IMR-90 (cell line): ENCODE measurements around the gene ZNF691. TPM values are rescaled to one million over a fixed set of nuclear protein-coding genes. Genes with fewer than 3 reads are reported as not detected.

Experiments
- ATAC-seq: fragments of 200-7000 bp; cut with Tn5 transposase; 2 replicates; pipeline ENCODE4 v1.9.1; 2020; ENCODE audit warnings: low read depth, mild to moderate bottlenecking, moderate library complexity
- BruUV-seq: library from RNA; stranded (reverse); fragments of 400-500 nt; replicated peaks from 2 replicates; lab custom pipeline; 2021; lab: Mats Ljungman, UMichigan
- CTCF ChIA-PET: fragments of 300-600 bp; formaldehyde crosslinking; extraction: SDS; loops from one replicate; lab custom pipeline; 2021; ENCODE audit warnings: antibody characterized with exemption; lab: Yijun Ruan, JAX
- POLR2A ChIA-PET: fragments of 300-600 bp; sonication (Branson Sonifier 250); formaldehyde crosslinking; loops from one replicate; lab custom pipeline; 2022; ENCODE audit warnings: antibody characterized with exemption; ENCODE audit not compliant: unreplicated experiment; lab: Charles Lee
- DNase-seq: peaks from one replicate; pipeline ENCODE4 v3.0.0; 2013
- H2AFZ ChIP-seq: replicated peaks from 2 replicates; pipeline ENCODE3; 2013; ENCODE audit warnings: low read length, mild to moderate bottlenecking; ENCODE audit not compliant: poor library complexity
- H2AK5ac ChIP-seq: 2 replicates; pipeline ENCODE4 v1.6.1; 2013; ENCODE audit warnings: low read depth, low read length, inconsistent platforms
- H2AK9ac ChIP-seq: replicated peaks from 2 replicates; pipeline ENCODE3; 2013; ENCODE audit warnings: mild to moderate bottlenecking, low read depth, low read length, moderate library complexity; ENCODE audit not compliant: poor library complexity
- H2BK120ac ChIP-seq: 2 replicates; pipeline ENCODE4 v1.6.1; 2013; ENCODE audit warnings: low read depth, low read length, inconsistent platforms
- H2BK15ac ChIP-seq: 3 replicates; pipeline ENCODE4 v1.6.1; 2013; ENCODE audit warnings: low read depth, low read length, inconsistent platforms
- H2BK20ac ChIP-seq: 2 replicates; pipeline ENCODE4 v1.6.1; 2013; ENCODE audit warnings: low read depth, mild to moderate bottlenecking, inconsistent platforms, low read length, moderate library complexity
- H2BK5ac ChIP-seq: 2 replicates; pipeline ENCODE4 v1.6.1; 2013; ENCODE audit warnings: mild to moderate bottlenecking, low read depth, low read length, inconsistent platforms; ENCODE audit not compliant: poor library complexity, severe bottlenecking
- H3K14ac ChIP-seq: replicated peaks from 2 replicates; pipeline ENCODE4 v1.6.1; 2013; ENCODE audit warnings: low read depth, low read length, inconsistent platforms
- H3K18ac ChIP-seq: 2 replicates; pipeline ENCODE4 v1.6.1; 2013; ENCODE audit warnings: low read depth, low read length, control low read depth
- H3K23ac ChIP-seq: 2 replicates; pipeline ENCODE4 v1.6.1; 2013; ENCODE audit warnings: low read depth, low read length, inconsistent platforms
- H3K27ac ChIP-seq: 2 replicates; pipeline ENCODE4 v1.5.1; 2013; ENCODE audit warnings: mild to moderate bottlenecking, control low read depth, low read length; ENCODE audit not compliant: insufficient read depth
- H3K27me3 ChIP-seq: 2 replicates; pipeline ENCODE4 v1.6.1; 2013; ENCODE audit warnings: low read length; ENCODE audit not compliant: control insufficient read depth, insufficient read depth
- H3K36me3 ChIP-seq: 2 replicates; pipeline ENCODE4 v1.6.1; 2013; ENCODE audit warnings: low read length, mixed read lengths; ENCODE audit not compliant: control insufficient read depth, insufficient read depth
- H3K4ac ChIP-seq: 2 replicates; pipeline ENCODE4 v1.6.1; 2013; ENCODE audit warnings: low read depth, low read length, inconsistent platforms
- H3K4me1 ChIP-seq: 2 replicates; pipeline ENCODE4 v1.6.1; 2013; ENCODE audit warnings: low read length, mixed read lengths; ENCODE audit not compliant: control insufficient read depth, insufficient read depth
- H3K4me2 ChIP-seq: 2 replicates; pipeline ENCODE4 v1.6.1; 2013; ENCODE audit warnings: low read depth, mild to moderate bottlenecking, control low read depth, low read length, moderate library complexity
- H3K4me3 ChIP-seq: 2 replicates; pipeline ENCODE4 v1.5.1; 2013; ENCODE audit warnings: low read depth, mild to moderate bottlenecking, control low read depth, low read length, moderate library complexity; ENCODE audit not compliant: insufficient read depth
- H3K56ac ChIP-seq: 2 replicates; pipeline ENCODE4 v1.6.1; 2013; ENCODE audit warnings: low read length, inconsistent platforms; ENCODE audit not compliant: insufficient read depth; ENCODE audit errors: extremely low read depth
- H3K79me1 ChIP-seq, 2 experiments: 2 replicates each; pipeline ENCODE4 v1.6.1; 2013; ENCODE audit warnings: low read length in 2 of 2, inconsistent platforms in 1 of 2, low read depth in 1 of 2
- H3K9ac ChIP-seq: 2 replicates; pipeline ENCODE4 v1.6.1; 2013; ENCODE audit warnings: low read depth, low read length, control low read depth
- H3K9me1 ChIP-seq: 2 replicates; pipeline ENCODE4 v1.6.1; 2013; ENCODE audit warnings: low read length, inconsistent platforms; ENCODE audit not compliant: insufficient read depth
- H3K9me3 ChIP-seq: 2 replicates; pipeline ENCODE4 v1.6.1; 2013; ENCODE audit warnings: low read length; ENCODE audit not compliant: control insufficient read depth, insufficient read depth
- H4K20me1 ChIP-seq: 2 replicates; pipeline ENCODE4 v1.6.1; 2013; ENCODE audit warnings: low read length, inconsistent platforms; ENCODE audit not compliant: insufficient read depth
- H4K5ac ChIP-seq: 2 replicates; pipeline ENCODE4 v1.6.1; 2013; ENCODE audit warnings: mild to moderate bottlenecking, low read depth, low read length, control low read depth
- H4K8ac ChIP-seq, 2 experiments: 2 replicates each; pipeline ENCODE4 v1.6.1; 2013; ENCODE audit warnings: low read depth in 2 of 2, low read length in 2 of 2, control low read depth in 1 of 2, inconsistent platforms in 1 of 2
- H4K91ac ChIP-seq: 2 replicates; pipeline ENCODE4 v1.6.1; 2013; ENCODE audit warnings: low read depth, low read length, inconsistent platforms; ENCODE audit not compliant: insufficient read depth
- BHLHE40 ChIP-seq: fragments of 150-350 bp; IDR thresholded peaks from 2 replicates; pipeline ENCODE4 v1.6.1; 2016; ENCODE audit warnings: mild to moderate bottlenecking, low read depth, low read length
- CEBPB ChIP-seq: IDR thresholded peaks from 2 replicates; pipeline ENCODE4 v1.6.1; 2012; ENCODE audit warnings: low read depth, low read length, improper control_type of control experiment
- CHD1 ChIP-seq: IDR thresholded peaks from 2 replicates; pipeline ENCODE4 v1.6.1; 2012; ENCODE audit warnings: low read depth, low read length, improper control_type of control experiment
- ELK1 ChIP-seq: fragments of 150-350 bp; IDR thresholded peaks from 2 replicates; pipeline ENCODE4 v1.6.1; 2016; ENCODE audit warnings: low read depth, mild to moderate bottlenecking, low read length, moderate library complexity, borderline replicate concordance
- FOS ChIP-seq: fragments of 150-350 bp; IDR thresholded peaks from 2 replicates; pipeline ENCODE4 v1.6.1; 2016; ENCODE audit warnings: low read depth, low read length
- MAFK ChIP-seq: IDR thresholded peaks from 2 replicates; pipeline ENCODE4 v1.6.1; 2012; ENCODE audit warnings: low read depth, low read length, improper control_type of control experiment
- MAZ ChIP-seq: IDR thresholded peaks from 2 replicates; pipeline ENCODE4 v1.6.1; 2012; ENCODE audit warnings: low read depth, mild to moderate bottlenecking, low read length, improper control_type of control experiment, moderate library complexity, borderline replicate concordance
- MXI1 ChIP-seq: IDR thresholded peaks from 2 replicates; pipeline ENCODE4 v1.6.1; 2012; ENCODE audit warnings: low read depth, mild to moderate bottlenecking, low read length, moderate library complexity, borderline replicate concordance
- NFE2L2 ChIP-seq: fragments of 150-350 bp; IDR thresholded peaks from 2 replicates; pipeline ENCODE4 v1.6.1; 2016; ENCODE audit warnings: low read depth, mild to moderate bottlenecking, low read length
- POLR2A ChIP-seq: IDR thresholded peaks from 2 replicates; pipeline ENCODE4 v1.6.1; 2012; ENCODE audit warnings: mild to moderate bottlenecking, low read depth, low read length
- RAD21 ChIP-seq: IDR thresholded peaks from 2 replicates; pipeline ENCODE4 v1.6.1; 2012; ENCODE audit warnings: low read length, improper control_type of control experiment
- RCOR1 ChIP-seq: IDR thresholded peaks from 2 replicates; pipeline ENCODE4 v1.6.1; 2012; ENCODE audit warnings: mild to moderate bottlenecking, low read length, improper control_type of control experiment; ENCODE audit not compliant: insufficient replicate concordance
- RFX5 ChIP-seq: IDR thresholded peaks from 2 replicates; pipeline ENCODE4 v1.8.0; 2012; ENCODE audit warnings: low read depth, mild to moderate bottlenecking, low read length, moderate library complexity
- SMC3 ChIP-seq: fragments of 150-350 bp; IDR thresholded peaks from 2 replicates; pipeline ENCODE4 v1.6.1; 2016; ENCODE audit warnings: low read depth, mild to moderate bottlenecking, antibody characterized with exemption, low read length, moderate library complexity
- WGBS, 2 experiments: methylation state at CpG; one replicate each; pipeline versions ENCODE4 v1.1.5 to v1.1.7; 2013; ENCODE audit warnings: missing lambda C conversion rate in 2 of 2; ENCODE audit not compliant: insufficient read length in 1 of 2; ENCODE audit errors: extremely low coverage in 2 of 2; 5-methylcytosine and 5-hydroxymethylcytosine counted together
- dilution Hi-C: fragments of 300-500 bp; cut with HindIII; formaldehyde crosslinking; loops from one replicate; pipeline ENCODE4 v1.14.3; 2018; ENCODE audit warnings: low sequenced_read_pairs; ENCODE audit not compliant: unreplicated experiment
- in situ Hi-C: fragments of 300-500 bp; cut with MboI; formaldehyde crosslinking; loops from 3 replicates; pipeline ENCODE4 v1.14.3; 2019; ENCODE audit warnings: low sequenced_read_pairs, inconsistent platforms, mixed read lengths
- intact Hi-C: fragments of 100-400 bp; cut with micrococcal nuclease; formaldehyde crosslinking; loops from 2 replicates; pipeline ENCODE4 v1.10.0; 2022
- polyA plus RNA-seq, 3 experiments: library from polyadenylated mRNA; depleted of rRNA; stranded (reverse); fragments of >200 nt; gene quantifications; 2 replicates each; pipeline ENCODE4 v1.2.3, GENCODE V29; 2012; ENCODE audit warnings: low replicate concordance in 1 of 3
- total RNA-seq: library from RNA; depleted of rRNA; stranded (reverse); fragments of >200 nt; gene quantifications from 2 replicates; pipeline ENCODE4 v1.2.3, GENCODE V29; 2012
- TF ChIP-seq, protein P1 (sequence below): fragments of 150-350 bp; IDR thresholded peaks from 2 replicates; pipeline ENCODE4 v1.6.1; 2017; ENCODE audit warnings: mild to moderate bottlenecking, antibody characterized with exemption, low read length, low read depth
- TF ChIP-seq, protein P2 (sequence below): conservative IDR thresholded peaks from 2 replicates; pipeline ENCODE4 v1.5.1; 2012; ENCODE audit warnings: mild to moderate bottlenecking, low read depth, low read length, improper control_type of control experiment

ZNF691 gene
- total and polyA plus RNA-seq, 2 of the 4 experiments (the other 2 are of a cell fraction): 6.8 to 13.6 TPM

DNA sequence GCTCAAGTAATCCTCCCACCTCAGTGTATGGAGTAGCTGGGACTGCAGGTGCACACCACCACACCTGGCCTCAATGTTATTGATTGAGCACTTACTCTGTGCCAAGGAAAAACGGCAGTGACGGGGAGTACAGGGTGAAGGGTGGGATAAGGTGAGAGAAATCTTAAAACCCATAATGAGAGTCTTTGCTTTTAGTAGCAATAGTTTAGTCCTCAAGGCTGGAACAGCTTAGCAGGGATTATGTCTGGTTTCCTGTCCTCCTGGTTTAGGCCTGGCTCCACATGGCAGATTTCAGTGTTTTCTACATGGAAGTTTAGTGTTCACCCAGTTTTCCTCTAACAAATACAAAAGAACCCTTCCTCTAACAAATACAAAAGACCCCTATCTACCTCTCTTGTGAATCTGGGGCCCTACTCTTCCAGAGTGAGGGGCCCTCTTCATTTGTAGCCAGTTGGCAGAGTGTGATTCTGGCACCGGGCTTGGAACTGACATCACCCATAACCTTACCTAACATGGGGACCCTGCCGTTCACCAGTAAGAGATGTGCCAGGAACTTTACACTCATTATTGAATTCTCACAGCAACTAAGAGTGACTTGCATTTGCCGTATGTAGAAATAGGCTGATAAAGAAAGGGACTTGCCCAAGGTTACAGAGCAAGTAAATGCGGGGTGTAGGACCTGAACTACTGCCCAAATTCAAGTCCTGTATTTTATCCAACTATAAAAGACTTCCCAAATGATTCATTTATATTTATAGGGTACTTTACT is 6.9 kb downstream of the ZNF691 start:
- dilution Hi-C loops: no loop called here
- H3K23ac ChIP-seq: no peak overlapping the region

More for the DNA sequence above, 6.9 kb downstream of the ZNF691 start:
- in situ Hi-C loops (no loop called here), intact Hi-C loops (no loop called here)
- Histone ChIP-seq H2BK120ac (no peak overlapping the region), H2AK9ac (no peak overlapping the region), H2BK20ac (no peak overlapping the region), H2BK5ac (no peak overlapping the region), H3K4me1 (no peaks in the 10 kb centered on the region), H3K14ac (no peak overlapping the region), H2AFZ (no peak overlapping the region), H3K9me3 (peaks cover 12% of the 10 kb centered on the region), H3K27ac (no peak overlapping the region), H4K20me1 (no peaks in the 10 kb centered on the region), H3K4ac (no peak overlapping the region), H2AK5ac (no peak overlapping the region), H4K91ac (no peak overlapping the region), H3K79me1 (peaks cover 8 to 9% of the 10 kb centered on the region in 2 experiments; a peak in 3 of 4 replicates), H3K9ac (no peak overlapping the region), H3K4me2 (no peak overlapping the region), H4K8ac (no peak overlapping the region), H3K18ac (no peak overlapping the region), H3K27me3 (no peaks in the 10 kb centered on the region), H3K36me3 (peaks cover 15% of the 10 kb centered on the region), H3K4me3 (no peak overlapping the region), H2BK15ac (no peak overlapping the region), H3K9me1 (peaks cover 3% of the 10 kb centered on the region), H4K5ac (no peak overlapping the region), H3K56ac (no peak overlapping the region)
- ATAC-seq: no peak
- ChIA-PET CTCF (no interaction called here), POLR2A (no interaction called here)
- no CpG with 5 or more reads among the region's 6 CpGs for WGBS, 2 experiments
- TF ChIP-seq POLR2A (no peak), SMC3 (no peak), CEBPB (no peak), FOS (no peak), RAD21 (no peak), NFE2L2 (no peak), RCOR1 (no peak), RFX5 (no peak), MAZ (no peak), CHD1 (no peak), MXI1 (no peak), MAFK (no peak), ELK1 (no peak), BHLHE40 (no peak)
- TF ChIP-seq, protein P1, sequence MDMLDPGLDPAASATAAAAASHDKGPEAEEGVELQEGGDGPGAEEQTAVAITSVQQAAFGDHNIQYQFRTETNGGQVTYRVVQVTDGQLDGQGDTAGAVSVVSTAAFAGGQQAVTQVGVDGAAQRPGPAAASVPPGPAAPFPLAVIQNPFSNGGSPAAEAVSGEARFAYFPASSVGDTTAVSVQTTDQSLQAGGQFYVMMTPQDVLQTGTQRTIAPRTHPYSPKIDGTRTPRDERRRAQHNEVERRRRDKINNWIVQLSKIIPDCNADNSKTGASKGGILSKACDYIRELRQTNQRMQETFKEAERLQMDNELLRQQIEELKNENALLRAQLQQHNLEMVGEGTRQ: no peak
- TF ChIP-seq, protein P2, sequence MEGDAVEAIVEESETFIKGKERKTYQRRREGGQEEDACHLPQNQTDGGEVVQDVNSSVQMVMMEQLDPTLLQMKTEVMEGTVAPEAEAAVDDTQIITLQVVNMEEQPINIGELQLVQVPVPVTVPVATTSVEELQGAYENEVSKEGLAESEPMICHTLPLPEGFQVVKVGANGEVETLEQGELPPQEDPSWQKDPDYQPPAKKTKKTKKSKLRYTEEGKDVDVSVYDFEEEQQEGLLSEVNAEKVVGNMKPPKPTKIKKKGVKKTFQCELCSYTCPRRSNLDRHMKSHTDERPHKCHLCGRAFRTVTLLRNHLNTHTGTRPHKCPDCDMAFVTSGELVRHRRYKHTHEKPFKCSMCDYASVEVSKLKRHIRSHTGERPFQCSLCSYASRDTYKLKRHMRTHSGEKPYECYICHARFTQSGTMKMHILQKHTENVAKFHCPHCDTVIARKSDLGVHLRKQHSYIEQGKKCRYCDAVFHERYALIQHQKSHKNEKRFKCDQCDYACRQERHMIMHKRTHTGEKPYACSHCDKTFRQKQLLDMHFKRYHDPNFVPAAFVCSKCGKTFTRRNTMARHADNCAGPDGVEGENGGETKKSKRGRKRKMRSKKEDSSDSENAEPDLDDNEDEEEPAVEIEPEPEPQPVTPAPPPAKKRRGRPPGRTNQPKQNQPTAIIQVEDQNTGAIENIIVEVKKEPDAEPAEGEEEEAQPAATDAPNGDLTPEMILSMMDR: no peak
- BruUV-seq: no TSS peak
- no peak for DNase-seq
